Uterus (tissue), 2 donors: ENCODE results near the gene OR7C2.

ENCODE experiments used
- POLR2A ChIP-seq, 2 donors: fragments of 450-650 bp; IDR thresholded peaks; one replicate each; pipeline ENCODE4 v1.6.1; 2016; ENCODE audit warnings: antibody characterized with exemption in 2 of 2, mild to moderate bottlenecking in 1 of 2, moderate library complexity in 1 of 2
- TF ChIP-seq, protein P1 (sequence below), 4 experiments: fragments of 200-600 bp in 2 of 4; fragments of 450-650 bp in 2 of 4; sonication (generic) in 2 of 4; IDR thresholded peaks; one replicate each; pipeline ENCODE4 v1.5.1; 2016 to 2019; ENCODE audit warnings: antibody characterized with exemption in 4 of 4, mild to moderate bottlenecking in 2 of 4, moderate library complexity in 1 of 4

DNA sequence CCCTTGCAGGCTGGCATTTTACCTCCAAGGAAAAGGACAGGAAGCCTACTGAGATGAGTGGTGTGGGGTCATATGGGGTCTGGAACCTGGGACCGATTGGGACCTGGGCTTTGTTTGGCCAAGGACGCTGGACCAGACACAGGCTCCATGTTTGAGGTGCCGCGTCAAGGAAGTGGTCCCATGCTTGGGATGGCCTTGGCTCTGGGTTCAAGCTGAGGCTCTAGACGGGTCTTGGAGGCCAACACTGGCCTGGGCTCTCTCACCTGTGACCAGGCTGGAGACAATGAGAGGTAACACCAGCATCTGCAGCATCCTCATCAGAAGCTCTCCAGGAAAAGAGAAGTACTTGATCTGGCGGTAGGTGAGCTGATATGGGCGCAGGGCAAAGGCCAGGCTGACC lies 30.2 kb downstream of the OR7C2 start:
- TF ChIP-seq, protein P1, sequence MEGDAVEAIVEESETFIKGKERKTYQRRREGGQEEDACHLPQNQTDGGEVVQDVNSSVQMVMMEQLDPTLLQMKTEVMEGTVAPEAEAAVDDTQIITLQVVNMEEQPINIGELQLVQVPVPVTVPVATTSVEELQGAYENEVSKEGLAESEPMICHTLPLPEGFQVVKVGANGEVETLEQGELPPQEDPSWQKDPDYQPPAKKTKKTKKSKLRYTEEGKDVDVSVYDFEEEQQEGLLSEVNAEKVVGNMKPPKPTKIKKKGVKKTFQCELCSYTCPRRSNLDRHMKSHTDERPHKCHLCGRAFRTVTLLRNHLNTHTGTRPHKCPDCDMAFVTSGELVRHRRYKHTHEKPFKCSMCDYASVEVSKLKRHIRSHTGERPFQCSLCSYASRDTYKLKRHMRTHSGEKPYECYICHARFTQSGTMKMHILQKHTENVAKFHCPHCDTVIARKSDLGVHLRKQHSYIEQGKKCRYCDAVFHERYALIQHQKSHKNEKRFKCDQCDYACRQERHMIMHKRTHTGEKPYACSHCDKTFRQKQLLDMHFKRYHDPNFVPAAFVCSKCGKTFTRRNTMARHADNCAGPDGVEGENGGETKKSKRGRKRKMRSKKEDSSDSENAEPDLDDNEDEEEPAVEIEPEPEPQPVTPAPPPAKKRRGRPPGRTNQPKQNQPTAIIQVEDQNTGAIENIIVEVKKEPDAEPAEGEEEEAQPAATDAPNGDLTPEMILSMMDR (IDR thresholded peaks at IDR 0.05): no peak
- no peak for TF ChIP-seq POLR2A (IDR thresholded peaks at IDR 0.05)
